Stimulated activated CD4-positive, alpha-beta T cell treated with anti-CD3 and anti-CD28 coated beads, Interleukin-12 subunit alpha, Interleukin-12 subunit beta, amount 100 ng/mL, for 48 hours (primary cell): Measurements from ENCODE around the gene ENOX1.

ENCODE experiments used
- DNase-seq, 3 donors: peaks; one replicate each; pipeline ENCODE4 v3.0.0-alpha.2; 2020; ENCODE audit warnings: low read depth in 2 of 3, low spot score in 1 of 3

Gene ENOX1

DNA sequence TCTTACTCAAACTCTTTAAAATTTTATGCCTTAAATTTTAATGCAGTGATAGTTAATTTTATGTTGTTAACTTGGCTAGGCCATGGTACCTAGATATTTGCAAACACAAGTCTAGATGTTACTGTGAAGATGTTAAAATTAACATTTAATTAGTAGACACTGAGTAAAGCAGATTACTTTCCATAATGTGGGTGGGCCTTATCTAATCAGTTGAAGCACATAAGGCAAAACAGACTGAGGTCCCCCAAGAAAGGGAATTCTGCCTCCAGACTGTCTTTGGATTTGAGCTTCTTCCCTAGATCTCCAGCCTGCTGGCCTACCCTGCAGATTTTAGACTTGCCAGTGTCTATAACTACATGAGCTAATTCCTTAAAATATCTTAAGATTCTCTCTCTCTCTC, 294.0 kb downstream of the ENOX1 start:
- no peak for DNase-seq

GRCh38 chr13:43492311-43492710, 294.5 kb downstream of the ENOX1 start:
- DNase-seq = no peak

DNA sequence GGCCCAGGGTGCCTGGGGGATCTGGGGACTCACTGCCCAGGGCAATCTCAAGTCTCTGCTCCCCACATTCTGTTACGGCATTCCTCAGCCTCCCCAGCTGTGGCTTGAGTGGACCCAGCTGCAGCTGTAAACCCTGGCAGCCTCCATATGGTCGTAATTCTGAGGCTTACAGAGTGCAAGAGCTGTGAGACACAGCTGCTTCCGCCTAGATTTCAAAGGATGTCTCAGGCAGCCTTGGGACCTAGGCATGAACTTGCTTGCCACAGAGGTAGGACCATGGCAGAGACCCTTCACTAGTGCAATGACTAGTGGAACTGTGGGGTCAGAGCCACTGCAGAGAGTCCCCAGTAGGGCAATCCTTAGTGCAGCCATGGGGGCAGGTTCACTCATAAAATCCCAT, 297.5 kb downstream of the ENOX1 start:
- no peak for DNase-seq

GRCh38 chr13:43487885-43488284, 298.9 kb downstream of the ENOX1 start:
- no peak for DNase-seq

DNA sequence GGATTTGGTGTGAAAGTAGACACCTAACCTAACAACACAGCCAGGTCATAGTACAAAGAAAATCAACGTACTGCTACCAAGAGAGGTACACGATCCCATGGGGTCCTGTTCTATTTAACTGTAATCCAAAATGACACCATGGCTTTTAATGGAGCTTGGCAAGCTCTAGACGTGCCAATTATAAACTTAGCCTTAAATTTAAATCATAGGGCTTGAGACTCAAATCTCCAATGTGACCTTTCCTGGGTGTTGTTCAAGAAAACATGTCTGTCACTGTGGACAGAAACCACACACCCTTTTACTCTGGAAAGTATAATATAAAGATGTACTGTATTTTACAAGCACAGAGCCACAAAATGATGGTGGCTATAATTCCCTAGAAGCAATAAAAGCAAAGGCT, 299.3 kb downstream of the ENOX1 start:
- no peak for DNase-seq

DNA sequence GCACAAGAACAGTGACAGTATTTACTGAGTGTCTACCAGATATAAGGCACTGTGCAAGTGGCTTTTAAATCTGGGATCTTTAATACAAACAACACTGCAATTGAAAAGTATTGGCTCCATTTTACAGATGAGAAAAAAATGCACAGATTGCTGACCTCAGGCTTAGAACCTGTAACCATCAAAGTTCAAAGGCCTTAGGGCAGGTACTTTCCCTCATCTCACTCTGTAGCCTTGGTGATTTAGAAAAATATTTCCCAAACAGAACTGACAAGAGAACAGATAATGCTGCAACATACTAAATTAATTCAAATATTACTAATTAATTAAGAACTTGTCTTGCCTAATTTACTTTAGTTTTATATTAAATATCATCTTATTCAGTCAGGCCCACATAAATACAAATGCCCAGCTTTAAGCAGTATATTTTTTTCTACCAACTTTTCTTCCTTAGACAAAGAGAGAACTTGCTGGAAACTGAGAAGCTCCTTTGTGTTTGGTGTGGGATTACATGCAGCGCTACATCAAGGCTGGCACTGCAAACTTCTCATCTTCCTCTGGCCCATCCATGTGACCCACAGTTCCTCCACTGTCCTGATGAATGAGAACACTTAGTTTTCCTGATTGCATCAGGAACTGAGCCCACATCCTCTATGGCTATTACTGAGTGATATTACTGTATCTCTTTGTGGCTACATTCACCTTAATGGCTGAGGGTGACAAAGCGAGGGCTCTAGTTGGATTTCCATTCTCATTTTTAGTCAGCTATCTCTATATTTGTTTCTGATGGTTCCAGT, 302.1 kb downstream of the ENOX1 start:
- DNase-seq = no peak

- no peak for DNase-seq
Measured at GRCh38 chr13:43483930-43484329, 302.8 kb downstream of the ENOX1 start.

DNA sequence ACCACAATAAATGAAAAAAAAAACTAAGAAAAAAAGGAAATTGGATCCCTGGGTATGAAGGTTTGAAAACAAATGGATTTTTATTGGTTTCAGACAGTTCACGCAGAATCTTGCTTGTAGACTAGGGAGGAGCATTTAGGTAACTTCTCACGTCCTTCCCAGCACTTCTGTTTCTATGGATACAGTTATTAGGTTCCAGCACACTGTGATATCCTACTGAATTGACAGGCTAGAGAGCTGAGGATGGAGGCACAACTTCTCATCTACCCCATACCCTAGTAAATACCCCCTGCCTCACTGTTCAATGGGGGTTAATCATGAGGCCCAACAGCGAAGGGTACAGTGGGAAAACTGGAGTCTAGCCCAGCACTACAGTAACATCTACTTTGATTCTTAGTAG, 304.1 kb downstream of the ENOX1 start:
- no peak for DNase-seq

DNA sequence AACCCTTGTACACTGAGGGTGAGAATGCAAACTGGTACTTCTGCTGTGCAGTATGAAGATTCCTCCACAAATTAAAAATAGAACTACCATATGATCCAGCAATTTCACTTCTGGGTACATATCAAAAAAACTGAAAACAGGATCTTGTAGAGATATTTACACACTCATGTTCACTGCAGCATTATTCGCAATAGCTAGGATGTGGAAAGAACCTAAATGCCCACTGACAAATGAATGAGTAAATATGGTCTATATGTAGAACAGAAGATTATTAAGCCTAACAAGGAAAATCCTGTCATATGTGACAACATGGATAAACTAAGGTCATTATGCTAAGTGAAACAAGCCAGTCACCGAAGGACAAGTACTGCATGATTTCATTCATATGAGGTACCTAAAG, 304.7 kb downstream of the ENOX1 start:
- no peak for DNase-seq

DNA sequence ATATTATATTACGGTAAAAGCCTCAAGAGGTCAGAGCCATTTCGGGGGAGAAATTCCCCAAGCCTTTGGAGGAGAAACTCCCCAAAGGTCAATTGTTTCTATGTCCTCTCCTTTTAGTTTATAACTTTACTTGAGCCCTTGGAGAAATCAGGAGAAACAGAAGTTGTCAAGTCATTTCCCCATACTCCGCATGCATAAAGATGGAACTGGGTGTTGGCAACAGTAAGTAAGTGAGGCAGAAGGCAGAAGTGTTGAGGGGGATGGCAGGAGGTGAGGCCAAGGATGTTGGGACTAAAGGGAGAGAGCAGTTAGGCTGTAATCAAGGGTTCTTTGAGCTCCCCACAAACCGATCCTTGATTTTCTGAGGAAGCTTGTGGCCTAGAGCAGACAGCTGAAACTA, 307.9 kb downstream of the ENOX1 start:
- DNase-seq = no peak

DNA sequence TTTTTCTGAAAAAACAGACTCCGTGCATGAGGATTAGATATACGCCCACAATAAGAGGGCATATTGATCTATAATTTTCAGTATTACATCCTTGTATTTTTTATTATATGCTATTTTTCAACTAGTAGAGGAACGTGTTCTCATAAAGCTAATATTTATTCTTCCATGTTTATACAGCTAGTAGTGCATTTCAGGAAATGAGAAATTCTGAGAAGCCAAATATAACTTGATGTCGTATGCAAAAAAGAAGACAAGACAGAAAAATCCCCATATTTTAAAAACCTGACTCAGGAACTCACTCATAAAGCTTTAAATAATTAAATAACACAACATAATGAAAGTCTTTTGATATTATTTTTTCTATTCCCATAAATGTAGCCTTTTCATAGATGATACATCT, 308.6 kb downstream of the ENOX1 start:
- no peak for DNase-seq

GRCh38 chr13:43475140-43475539, 311.6 kb downstream of the ENOX1 start:
- DNase-seq = no peak

- no peak for DNase-seq
Measured at GRCh38 chr13:43473437-43473836, 313.3 kb downstream of the ENOX1 start.

- DNase-seq = no peak
Measured at GRCh38 chr13:43472980-43473379, 313.8 kb downstream of the ENOX1 start.

DNA sequence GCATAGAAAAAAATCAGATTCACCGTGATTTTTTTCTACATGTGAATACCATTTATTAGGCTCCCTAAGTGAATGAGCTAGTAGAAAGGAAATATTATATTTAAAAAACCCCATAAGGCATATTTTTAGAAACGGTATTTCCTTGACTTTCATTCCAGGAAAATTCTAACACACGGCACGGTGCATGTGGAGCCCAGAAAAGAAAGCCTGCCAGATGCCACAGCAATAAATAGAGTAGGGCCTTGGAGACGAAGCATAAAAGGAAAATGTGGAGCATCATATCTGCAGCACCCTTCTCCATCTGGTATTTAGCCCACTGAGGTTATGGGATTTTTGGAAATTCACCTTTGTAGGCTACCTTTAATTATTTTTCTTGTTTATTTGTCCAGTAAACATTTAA, 314.4 kb downstream of the ENOX1 start:
- no peak for DNase-seq

DNA sequence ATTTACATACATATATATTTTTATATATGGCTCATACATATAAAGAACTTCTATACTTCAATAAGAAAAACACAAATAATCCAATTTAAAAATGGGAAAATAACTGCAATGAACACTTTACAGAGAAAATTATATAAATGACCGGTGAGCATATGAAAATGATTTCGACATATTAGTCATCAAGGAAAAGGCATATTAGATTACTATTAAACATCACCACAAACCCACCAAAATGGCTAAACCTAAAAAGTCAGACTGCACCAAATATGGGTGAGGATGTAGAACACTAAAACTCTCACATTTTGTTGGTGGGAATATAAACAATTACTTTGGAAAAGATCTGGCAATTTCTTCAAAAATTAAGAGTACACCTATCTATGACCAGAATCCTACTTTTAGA, 316.2 kb downstream of the ENOX1 start:
- DNase-seq = no peak

DNA sequence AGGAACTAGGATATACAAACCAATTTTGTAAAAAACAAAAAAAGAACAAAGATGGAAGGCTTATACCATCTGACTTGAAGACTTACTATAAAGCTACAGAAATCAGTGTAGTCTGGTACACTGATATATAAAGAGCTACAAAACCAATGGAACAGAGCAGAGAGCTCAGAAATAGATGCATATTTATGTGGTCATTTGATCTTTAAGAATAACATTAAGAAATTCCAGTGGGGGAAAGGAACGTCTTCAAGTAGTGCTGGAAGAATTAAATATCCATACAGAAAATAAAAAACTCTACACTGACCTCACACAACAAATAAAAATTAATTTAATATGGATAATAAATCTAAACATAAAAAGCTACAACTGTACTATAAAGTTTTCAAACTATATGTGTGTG, 317.0 kb downstream of the ENOX1 start:
- no peak for DNase-seq

- DNase-seq = no peak
Measured at GRCh38 chr13:43464578-43465264, 322.1 kb downstream of the ENOX1 start.

DNA sequence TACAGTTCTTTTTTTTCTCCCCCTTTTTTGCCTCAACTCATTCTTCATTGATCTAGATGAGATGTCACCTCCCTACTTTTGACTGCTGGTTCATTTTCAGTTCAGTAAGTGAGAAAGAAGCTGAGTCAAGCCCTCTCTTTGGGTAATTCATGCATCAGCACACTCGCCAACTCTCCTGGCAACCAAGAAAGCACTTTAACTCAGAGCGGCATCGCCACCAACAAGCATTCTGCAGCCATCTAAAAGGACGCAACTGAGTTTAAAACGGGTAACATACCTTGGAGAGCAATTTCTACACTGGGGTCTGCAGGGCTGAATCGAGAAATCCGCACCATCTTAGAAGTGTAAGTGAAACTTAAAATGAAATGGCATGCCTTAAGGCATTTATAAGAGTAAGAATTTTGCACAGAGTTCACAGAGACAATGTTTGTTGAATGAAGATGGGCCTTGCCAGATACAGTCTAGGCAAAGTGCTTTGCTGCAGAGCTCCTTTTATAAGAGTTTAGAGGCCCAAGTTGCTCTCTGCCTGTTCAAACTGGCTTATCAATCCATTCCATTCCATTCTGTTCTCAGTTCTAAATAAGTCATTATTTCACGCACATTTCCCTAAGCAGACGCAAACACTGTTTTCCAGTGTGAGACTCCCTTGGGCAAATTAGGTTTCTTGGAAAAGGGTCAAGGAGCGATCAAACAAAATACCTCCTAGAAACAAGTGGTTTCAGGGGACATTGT, 338.0 kb downstream of the ENOX1 start:
- no peak for DNase-seq

- DNase-seq = no peak
Measured at GRCh38 chr13:43446126-43446525, 340.6 kb downstream of the ENOX1 start.

DNA sequence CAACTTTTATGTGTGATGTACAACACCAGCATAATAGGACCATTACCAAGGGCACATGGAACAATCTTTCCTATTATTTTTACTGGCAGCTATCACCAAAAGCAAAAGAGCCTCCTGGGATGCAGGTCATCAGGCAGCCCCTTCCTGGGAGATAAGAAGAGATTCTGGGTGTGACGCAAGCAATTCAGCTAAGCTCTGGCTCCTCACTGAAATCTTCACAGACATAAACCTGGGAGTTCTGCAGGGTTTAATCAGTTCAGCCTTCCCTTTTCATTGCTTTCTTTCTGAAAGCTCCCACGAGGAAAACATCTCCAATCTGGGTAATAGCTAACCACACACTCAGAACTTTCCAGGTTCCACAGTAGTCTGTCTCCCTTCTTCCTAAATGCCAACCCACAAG, 341.1 kb downstream of the ENOX1 start:
- no peak for DNase-seq

- DNase-seq = no peak
Measured at GRCh38 chr13:43444081-43444480, 342.7 kb downstream of the ENOX1 start.
